ENCODE measurements around the gene C2CD3. TPM values are rescaled to one million over a fixed set of nuclear protein-coding genes. Genes with fewer than 3 reads are reported as not detected.
A peak's percentile ranks its signal among the peaks of the same experiment; 100 is the strongest.
"Not testable (repeated sequence)": the region's sequence is repeated elsewhere in the genome, so short reads cannot be mapped to it uniquely, and the experiment has no call there.

The C2CD3 gene
- total RNA-seq, 1 donor from 2014 or later = 25.2 TPM

- no peak overlapping the region for H3K27ac Mint-ChIP-seq (ENCODE audit: unreplicated experiment)
- H3K9me3 Mint-ChIP-seq (ENCODE audit: unreplicated experiment) = no peaks in the 10 kb centered on the region
- H3K36me3 Mint-ChIP-seq (ENCODE audit: unreplicated experiment) = peaks cover 6% of the 10 kb centered on the region
- no peak overlapping the region for H3K4me3 Mint-ChIP-seq (ENCODE audit: unreplicated experiment)
- no peak for TF ChIP-seq CTCF (IDR thresholded peaks at IDR 0.05)
- H3K27me3 Mint-ChIP-seq (ENCODE audit: unreplicated experiment) = no peaks in the 10 kb centered on the region
- H3K4me1 Mint-ChIP-seq (ENCODE audit: unreplicated experiment) = peaks cover 22% of the 10 kb centered on the region
- no peak for DNase-seq (ENCODE audit: extremely low spot score, unreplicated experiment)
These were observed 23.4 kb downstream of the C2CD3 start for GRCh38 chr11:74147199-74147929.

- Mint-ChIP-seq H3K27me3 (ENCODE audit: unreplicated experiment) (no peaks in the 10 kb centered on the region), H3K9me3 (ENCODE audit: unreplicated experiment) (no peaks in the 10 kb centered on the region), H3K27ac (ENCODE audit: unreplicated experiment) (no peak overlapping the region), H3K4me1 (ENCODE audit: unreplicated experiment) (peaks cover 37% of the 10 kb centered on the region), H3K4me3 (ENCODE audit: unreplicated experiment) (no peak overlapping the region), H3K36me3 (ENCODE audit: unreplicated experiment) (peaks cover 6% of the 10 kb centered on the region)
- no peak for TF ChIP-seq CTCF (IDR thresholded peaks at IDR 0.05)
- DNase-seq (ENCODE audit: extremely low spot score, unreplicated experiment) = no peak
These were observed 26.2 kb downstream of the C2CD3 start for GRCh38 chr11:74144592-74144991.

DNA sequence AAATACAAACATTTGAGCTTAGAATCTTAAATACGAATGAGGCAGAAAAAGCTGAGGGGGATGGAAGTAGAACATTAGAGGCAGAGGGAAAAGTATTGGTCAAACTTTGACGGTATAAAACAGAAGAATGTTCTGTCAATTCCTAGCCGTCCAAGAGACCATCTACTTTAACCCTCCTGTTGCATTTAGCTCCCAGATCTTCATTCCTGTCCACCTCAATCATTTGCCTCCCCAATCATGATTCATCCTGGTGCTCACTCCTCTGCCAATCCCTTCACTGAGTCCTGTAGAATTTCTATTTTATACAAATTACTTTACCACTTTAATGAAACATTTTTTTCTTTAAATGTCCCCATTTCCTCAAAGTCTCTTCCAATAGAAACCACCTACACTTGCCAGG lies 28.2 kb downstream of the C2CD3 start:
- Mint-ChIP-seq H3K27ac (ENCODE audit: unreplicated experiment) (no peak overlapping the region), H3K9me3 (ENCODE audit: unreplicated experiment) (no peaks in the 10 kb centered on the region), H3K4me1 (ENCODE audit: unreplicated experiment) (peaks cover 47% of the 10 kb centered on the region), H3K36me3 (ENCODE audit: unreplicated experiment) (peaks cover 6% of the 10 kb centered on the region), H3K27me3 (ENCODE audit: unreplicated experiment) (no peaks in the 10 kb centered on the region), H3K4me3 (ENCODE audit: unreplicated experiment) (no peak overlapping the region)
- DNase-seq (ENCODE audit: extremely low spot score, unreplicated experiment) = no peak
- no peak for TF ChIP-seq CTCF (IDR thresholded peaks at IDR 0.05)

DNA sequence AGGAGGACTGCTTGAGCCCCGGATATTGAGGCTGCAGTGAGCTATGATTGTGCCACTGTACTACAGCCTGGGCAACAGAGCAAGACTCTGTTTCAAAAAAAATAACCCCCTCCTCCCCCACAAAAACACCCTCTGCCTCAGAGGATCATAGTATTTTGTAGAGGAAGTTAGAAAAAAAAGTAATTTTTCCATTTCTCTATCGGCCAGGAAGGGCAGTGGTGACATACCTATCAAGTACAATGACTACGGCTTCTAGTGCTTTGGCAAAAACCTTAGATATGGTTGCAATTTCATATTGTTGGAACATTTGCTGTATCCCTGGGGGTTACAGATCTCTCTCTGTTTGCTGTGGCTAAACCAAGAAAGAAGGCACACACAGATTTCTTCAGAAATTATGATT lies 28.9 kb downstream of the C2CD3 start:
- TF ChIP-seq CTCF (IDR thresholded peaks at IDR 0.05) = no peak
- Mint-ChIP-seq H3K27me3 (ENCODE audit: unreplicated experiment) (no peaks in the 10 kb centered on the region), H3K4me3 (ENCODE audit: unreplicated experiment) (no peak overlapping the region), H3K9me3 (ENCODE audit: unreplicated experiment) (no peaks in the 10 kb centered on the region), H3K27ac (ENCODE audit: unreplicated experiment) (no peak overlapping the region), H3K4me1 (ENCODE audit: unreplicated experiment) (peaks cover 44% of the 10 kb centered on the region), H3K36me3 (ENCODE audit: unreplicated experiment) (peaks cover 8% of the 10 kb centered on the region)
- no peak for DNase-seq (ENCODE audit: extremely low spot score, unreplicated experiment)

GRCh38 chr11:74141241-74141695 lies 29.5 kb downstream of the C2CD3 start:
- no peak for DNase-seq (ENCODE audit: extremely low spot score, unreplicated experiment)
- no peak for TF ChIP-seq CTCF (IDR thresholded peaks at IDR 0.05)
- H3K9me3 Mint-ChIP-seq (ENCODE audit: unreplicated experiment) = no peaks in the 10 kb centered on the region
- no peaks in the 10 kb centered on the region for H3K27me3 Mint-ChIP-seq (ENCODE audit: unreplicated experiment)
- peaks cover 44% of the 10 kb centered on the region for H3K4me1 Mint-ChIP-seq (ENCODE audit: unreplicated experiment)
- peak overlapping the region; percentile 36 for H3K27ac Mint-ChIP-seq (ENCODE audit: unreplicated experiment)
- no peak overlapping the region for H3K4me3 Mint-ChIP-seq (ENCODE audit: unreplicated experiment)
- peaks cover 9% of the 10 kb centered on the region for H3K36me3 Mint-ChIP-seq (ENCODE audit: unreplicated experiment)

DNA sequence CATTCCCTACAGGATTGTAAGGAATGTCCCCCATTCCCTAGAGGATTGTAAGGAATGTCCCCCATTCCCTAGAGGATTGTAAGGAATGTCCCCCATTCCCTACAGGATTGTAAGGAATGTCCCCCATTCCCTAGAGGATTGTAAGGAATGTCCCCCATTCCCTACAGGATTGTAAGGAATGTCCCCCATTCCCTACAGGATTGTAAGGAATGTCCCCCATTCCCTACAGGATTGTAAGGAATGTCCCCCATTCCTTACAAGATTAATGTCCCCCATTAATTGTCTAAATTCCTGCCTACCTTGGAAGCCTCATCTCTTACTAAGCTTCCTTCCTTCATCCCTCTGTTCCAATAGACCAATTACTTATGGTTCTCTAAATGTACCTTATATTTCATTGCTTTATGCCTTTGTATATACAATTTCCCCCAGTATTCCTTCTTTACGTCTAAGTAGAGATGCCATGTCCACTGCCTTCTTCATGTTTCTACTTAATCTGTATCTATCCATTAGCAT lies 30.8 kb downstream of the C2CD3 start:
- not testable (repeated sequence) for H3K27me3 Mint-ChIP-seq (ENCODE audit: unreplicated experiment); DNase-seq (ENCODE audit: extremely low spot score, unreplicated experiment); H3K36me3 Mint-ChIP-seq (ENCODE audit: unreplicated experiment); H3K9me3 Mint-ChIP-seq (ENCODE audit: unreplicated experiment); H3K4me3 Mint-ChIP-seq (ENCODE audit: unreplicated experiment)
- peak overlapping the region; percentile 89 for H3K27ac Mint-ChIP-seq (ENCODE audit: unreplicated experiment)
- peaks cover 57% of the 10 kb centered on the region for H3K4me1 Mint-ChIP-seq (ENCODE audit: unreplicated experiment)

Measured in osteocyte (in vitro differentiated cells).